Glomerular endothelial cell (primary cell): ENCODE measurements around the gene SLC25A44. TPM values are rescaled to one million over a fixed set of nuclear protein-coding genes. Genes with fewer than 3 reads are reported as not detected.
"Not testable (repeated sequence)": the region's sequence is repeated elsewhere in the genome, so short reads cannot be mapped to it uniquely, and the experiment has no call there.

Experiments used
- DNase-seq: peaks from one replicate; pipeline ENCODE4 v3.0.0-alpha.2; 2011; ENCODE audit warnings: low read depth, low spot score; ENCODE audit errors: extremely low read depth
- total RNA-seq: library from RNA; depleted of rRNA; stranded (reverse); fragments of >200 nt; gene quantifications from 2 replicates; pipeline ENCODE4 v1.2.3, GENCODE V29; 2015

SLC25A44 gene
- total RNA-seq, 1 donor from 2014 or later, result 16.8 TPM

DNA sequence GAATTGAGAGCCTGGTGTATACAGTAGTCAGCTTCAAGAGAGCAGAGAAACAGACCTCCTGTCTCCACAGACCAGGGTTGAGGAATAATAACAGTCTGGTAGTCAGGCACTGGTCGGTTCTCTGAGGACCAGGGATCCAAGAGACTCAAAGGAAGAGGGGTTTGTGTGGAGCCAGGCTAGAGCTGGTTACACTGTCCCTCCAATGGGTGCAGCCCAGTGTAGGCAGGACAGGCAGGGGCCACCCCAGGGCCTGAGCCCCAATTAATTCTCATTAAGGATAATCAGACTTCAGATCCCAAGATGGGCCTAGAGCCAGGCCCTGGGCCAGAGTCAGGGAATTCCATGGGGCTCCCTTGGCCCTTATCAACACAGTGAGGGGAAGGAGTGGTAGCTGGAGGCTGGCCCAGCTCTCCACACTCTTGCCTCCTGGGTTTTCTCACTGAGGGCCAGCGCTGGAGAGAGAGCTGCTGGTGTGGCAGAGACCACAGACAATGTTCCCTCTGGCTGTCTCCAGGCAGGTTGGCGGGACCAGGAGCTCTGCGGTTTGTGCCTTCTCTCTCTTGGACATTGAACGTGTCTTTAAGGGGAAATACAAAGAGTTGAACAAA, 31.4 kb upstream of the SLC25A44 start:
- no peak for DNase-seq

- DNase-seq, result no peak
Measured at GRCh38 chr1:156163712-156164111, 30.2 kb upstream of the SLC25A44 start.

DNA sequence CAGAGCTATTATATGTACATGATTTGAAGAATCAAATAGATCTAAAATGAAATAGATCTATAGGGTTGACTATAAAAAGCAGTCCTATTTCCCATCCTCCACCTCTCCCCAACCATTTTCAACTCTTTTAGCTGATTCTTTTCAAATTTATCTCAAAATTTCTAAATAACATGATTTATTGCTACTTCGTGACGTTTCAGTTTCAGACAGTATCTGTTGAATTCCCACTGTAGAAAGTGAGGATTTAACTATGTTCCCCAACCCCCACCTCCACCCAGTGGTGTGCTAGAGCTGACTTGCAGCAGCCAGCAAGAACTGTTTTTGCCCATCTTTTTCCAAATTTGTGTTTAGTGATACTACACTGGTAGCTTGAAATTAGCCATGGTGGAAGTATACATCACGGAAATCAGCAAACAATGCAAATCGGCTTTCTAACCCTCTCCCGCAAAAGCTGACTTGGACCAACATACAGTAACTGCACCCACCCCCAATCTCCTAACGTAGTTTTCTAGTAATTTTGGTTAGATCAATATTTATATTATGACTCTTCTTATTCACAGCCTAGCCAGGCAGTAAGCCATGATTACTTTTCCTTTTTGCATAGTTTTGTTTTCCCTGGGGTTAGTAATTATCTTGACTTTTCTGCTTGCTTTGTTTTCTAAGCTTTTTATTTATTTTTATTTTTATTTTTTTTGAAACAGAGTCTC, 29.6 kb upstream of the SLC25A44 start:
- no peak for DNase-seq

GRCh38 chr1:156165083-156165482, 28.8 kb upstream of the SLC25A44 start:
- no peak for DNase-seq

- no peak for DNase-seq
Measured at GRCh38 chr1:156167536-156167935, 26.4 kb upstream of the SLC25A44 start.

- no peak for DNase-seq
Measured at GRCh38 chr1:156172696-156173470, 21.0 kb upstream of the SLC25A44 start.

DNA sequence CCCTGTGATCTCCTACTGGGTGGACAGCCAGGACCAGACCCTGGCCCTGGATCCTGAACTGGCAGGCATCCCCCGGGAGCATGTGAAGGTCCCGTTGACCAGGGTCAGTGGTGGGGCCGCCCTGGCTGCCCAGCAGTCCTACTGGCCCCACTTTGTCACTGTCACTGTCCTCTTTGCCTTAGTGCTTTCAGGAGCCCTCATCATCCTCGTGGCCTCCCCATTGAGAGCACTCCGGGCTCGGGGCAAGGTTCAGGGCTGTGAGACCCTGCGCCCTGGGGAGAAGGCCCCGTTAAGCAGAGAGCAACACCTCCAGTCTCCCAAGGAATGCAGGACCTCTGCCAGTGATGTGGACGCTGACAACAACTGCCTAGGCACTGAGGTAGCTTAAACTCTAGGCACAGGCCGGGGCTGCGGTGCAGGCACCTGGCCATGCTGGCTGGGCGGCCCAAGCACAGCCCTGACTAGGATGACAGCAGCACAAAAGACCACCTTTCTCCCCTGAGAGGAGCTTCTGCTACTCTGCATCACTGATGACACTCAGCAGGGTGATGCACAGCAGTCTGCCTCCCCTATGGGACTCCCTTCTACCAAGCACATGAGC, 17.2 kb upstream of the SLC25A44 start:
- DNase-seq, result no peak

DNA sequence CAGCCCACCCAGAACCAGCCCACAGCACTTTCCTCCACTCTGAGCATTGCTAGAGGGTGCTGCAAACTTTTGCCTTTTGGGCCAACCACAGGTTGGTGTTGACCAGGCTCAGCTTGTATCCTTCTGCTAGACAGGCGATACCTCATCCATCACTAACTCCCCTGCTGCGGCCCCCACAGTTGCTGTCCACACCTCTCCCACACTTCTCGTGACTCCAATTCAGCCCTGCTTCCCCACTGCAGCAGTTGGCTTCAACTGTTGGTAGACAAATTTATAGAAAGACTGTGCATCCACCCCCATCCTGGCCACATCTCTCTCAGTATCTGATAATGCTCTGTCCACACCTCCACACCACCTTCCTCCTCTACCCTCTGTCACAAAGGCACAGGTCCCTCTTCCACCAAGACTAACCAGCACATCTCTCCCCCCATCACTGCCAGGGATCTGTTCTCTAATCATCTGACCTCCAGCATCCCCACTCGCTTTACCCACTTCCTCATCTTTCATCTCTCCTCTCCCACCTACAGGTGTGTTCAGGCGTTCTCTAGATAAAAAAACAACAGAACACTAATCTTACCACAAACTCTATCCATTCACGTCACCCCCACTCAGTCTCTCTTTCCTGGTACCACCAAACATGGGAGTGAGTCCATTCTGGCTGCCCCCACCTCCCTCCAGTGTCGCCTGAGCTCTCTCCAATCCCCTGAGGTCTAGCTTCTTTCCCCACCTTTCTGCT, 15.8 kb upstream of the SLC25A44 start:
- DNase-seq, result no peak

DNA sequence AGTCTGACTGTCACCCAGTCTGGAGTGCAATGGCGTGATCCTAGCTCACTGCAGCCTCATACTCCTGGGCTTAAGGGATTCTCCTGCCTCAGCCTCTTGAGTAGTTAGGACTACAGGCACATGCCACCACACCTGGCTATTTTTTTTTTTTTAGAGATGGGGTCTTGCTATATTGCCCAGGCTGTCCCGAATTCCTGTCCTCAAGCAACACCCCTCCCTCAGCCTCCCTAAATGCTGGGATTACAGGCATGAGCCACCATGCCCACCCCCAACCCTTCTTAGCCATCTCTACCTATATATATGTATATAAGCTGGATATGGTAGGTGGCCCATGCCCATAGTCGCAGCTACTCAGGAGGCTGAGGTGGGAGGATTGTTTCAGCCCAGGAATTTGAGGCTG, 13.4 kb upstream of the SLC25A44 start:
- DNase-seq, result no peak

- not testable (repeated sequence) for DNase-seq
Measured at GRCh38 chr1:156181391-156181924, 12.4 kb upstream of the SLC25A44 start.

DNA sequence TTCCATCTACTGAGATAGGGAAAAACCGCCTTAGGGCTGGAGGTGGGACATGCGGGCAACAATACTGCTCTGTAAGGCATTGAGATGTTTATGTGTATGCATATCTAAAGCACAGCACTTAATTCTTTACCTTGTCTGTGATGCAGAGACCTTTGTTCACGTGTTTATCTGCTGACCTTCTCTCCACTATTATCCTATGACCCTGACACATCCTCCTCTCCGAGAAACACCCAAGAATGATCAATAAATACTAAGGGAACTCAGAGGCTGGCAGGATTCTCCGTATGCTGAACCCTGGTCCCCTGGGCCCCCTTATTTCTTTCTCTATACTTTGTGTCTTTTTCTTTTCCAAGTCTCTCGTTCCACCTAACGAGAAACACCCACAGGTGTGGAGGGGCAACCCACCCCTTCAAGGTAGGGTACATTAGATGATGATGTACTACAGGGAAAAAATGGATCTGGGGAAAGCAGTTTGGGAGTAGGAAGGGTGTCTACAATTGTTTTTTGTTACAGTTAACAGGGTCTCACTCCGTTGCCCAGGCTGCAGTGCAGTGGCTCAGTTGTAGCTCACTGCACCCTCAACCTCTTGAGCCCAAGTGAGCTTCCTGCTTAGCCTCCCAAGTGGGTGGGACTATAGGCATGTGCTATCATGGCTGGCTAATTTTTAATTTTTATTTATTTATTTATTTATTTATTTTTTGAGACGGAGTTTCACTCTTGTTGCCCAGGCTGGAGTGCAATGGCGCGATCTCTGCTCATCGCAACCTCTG, 11.7 kb upstream of the SLC25A44 start:
- not testable (repeated sequence) for DNase-seq

GRCh38 chr1:156186347-156187177, 7.3 kb upstream of the SLC25A44 start:
- DNase-seq, result not testable (repeated sequence)

GRCh38 chr1:156190265-156190664, 3.6 kb upstream of the SLC25A44 start:
- not testable (repeated sequence) for DNase-seq

GRCh38 chr1:156191292-156191964, 2.5 kb upstream of the SLC25A44 start:
- no peak for DNase-seq

GRCh38 chr1:156193208-156193487, 756 bp upstream of the SLC25A44 start:
- DNase-seq, result no peak

DNA sequence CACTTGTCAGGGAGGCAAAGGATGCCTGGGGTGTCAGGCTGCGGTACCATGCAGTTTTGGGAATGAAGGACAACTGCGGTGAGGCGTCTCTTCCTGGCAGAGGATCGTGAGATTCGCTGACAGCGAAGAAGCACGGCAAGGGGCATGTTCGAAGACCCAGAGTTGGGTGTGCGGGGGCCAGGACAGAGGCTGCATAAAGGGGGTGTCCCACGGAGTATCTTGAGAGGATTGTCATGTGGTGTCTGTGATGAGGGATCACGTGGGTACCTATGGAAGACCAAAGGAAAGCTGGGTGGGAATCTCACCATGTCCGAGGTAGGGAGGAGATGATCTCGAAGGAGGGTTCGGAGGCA, 372 bp downstream of the SLC25A44 start:
- no peak for DNase-seq

DNA sequence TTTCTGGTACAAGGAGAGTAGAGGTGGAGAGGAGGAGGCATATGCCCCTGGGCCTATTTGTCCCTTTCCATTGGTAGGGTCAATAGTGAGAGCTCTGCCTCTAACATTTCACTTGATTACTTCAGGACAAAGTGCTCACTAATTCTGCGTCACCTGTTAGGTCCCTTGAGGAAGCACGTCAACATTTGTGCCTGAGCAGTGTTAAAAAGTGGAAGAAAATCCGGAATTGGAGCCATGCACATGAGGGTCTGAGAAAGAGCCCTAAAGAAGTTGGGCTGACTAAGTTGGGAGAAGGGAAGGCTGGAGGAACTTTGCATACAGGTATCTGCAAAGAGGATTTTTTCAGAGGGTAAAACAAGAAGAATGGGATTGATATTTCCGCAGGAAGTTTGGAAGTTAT, 1.9 kb downstream of the SLC25A44 start:
- no peak for DNase-seq

GRCh38 chr1:156196445-156196844, 2.5 kb downstream of the SLC25A44 start:
- DNase-seq, result no peak
